Measurements from ENCODE around the gene ARHGEF19. TPM values are rescaled to one million over a fixed set of nuclear protein-coding genes. Genes with fewer than 3 reads are reported as not detected.
"Not testable (repeated sequence)": the region's sequence is repeated elsewhere in the genome, so short reads cannot be mapped to it uniquely, and the experiment has no call there.

Gene ARHGEF19
- total RNA-seq, 4 donors from 2014 or later, result 11.9 to 32.3 (median 17.5) TPM

- peak overlapping the region in 2 of 3 donors; percentile 38 to 83 for H3K27ac ChIP-seq
- no peaks in the 10 kb centered on the region for H3K27me3 ChIP-seq
- intact Hi-C loops (cut with DNase I), result loop anchor here (10.0 kb wide), 1 partner anchor 107 kb away; the partner anchor contains the start of gene FBXO42
- WGBS, 2 donors, result 82 to 90% methylated on average over 2 of the region's 2 CpGs
- peaks cover 32 to 45% of the 10 kb centered on the region in 2 donors for H3K4me1 ChIP-seq
- no peaks in the 10 kb centered on the region for H3K9me3 ChIP-seq
- no peak overlapping the region for H3K4me3 ChIP-seq (replicated peaks in 1 of 3)
- DNase-seq, result no peak
- peaks cover 15 to 22% of the 10 kb centered on the region in 2 donors for H3K36me3 ChIP-seq
- TF ChIP-seq CTCF (IDR thresholded peaks at IDR 0.05) (no peak), POLR2A (IDR thresholded peaks at IDR 0.05) (no peak)
These were observed 35.0 kb upstream of the ARHGEF19 start for GRCh38 chr1:16247441-16247840.

GRCh38 chr1:16246961-16247360 is 34.5 kb upstream of the ARHGEF19 start:
- TF ChIP-seq POLR2A (IDR thresholded peaks at IDR 0.05) (no peak), CTCF (IDR thresholded peaks at IDR 0.05) (no peak)
- Histone ChIP-seq H3K4me3 (replicated peaks in 1 of 3) (no peak overlapping the region), H3K9me3 (no peaks in the 10 kb centered on the region), H3K27me3 (no peaks in the 10 kb centered on the region), H3K27ac (peak overlapping the region in 2 of 3 donors; percentile 38 to 83), H3K36me3 (peaks cover 15 to 20% of the 10 kb centered on the region in 2 donors), H3K4me1 (peaks cover 32 to 45% of the 10 kb centered on the region in 2 donors)
- DNase-seq, result no peak
- 82 to 86% methylated on average over 5 of the region's 5 CpGs for WGBS, 2 donors
- intact Hi-C loops (cut with DNase I), result loop anchor here (10.0 kb wide), 1 partner anchor 108 kb away; the partner anchor contains the start of gene FBXO42

- H3K4me3 ChIP-seq (replicated peaks in 1 of 3); H3K27ac ChIP-seq; H3K9me3 ChIP-seq; H3K27me3 ChIP-seq; DNase-seq: not testable (repeated sequence)
- H3K36me3 ChIP-seq, result peaks cover 9 to 12% of the 10 kb centered on the region in 2 donors
- H3K4me1 ChIP-seq, result peaks cover 32 to 45% of the 10 kb centered on the region in 2 donors
- 94 to 100% methylated on average over 1 of the region's 1 CpG for WGBS, 2 donors
- intact Hi-C loops (cut with DNase I), result loop anchor here (10.0 kb wide), 1 partner anchor 109 kb away; the partner anchor contains the start of gene FBXO42
These were observed 33.8 kb upstream of the ARHGEF19 start for GRCh38 chr1:16246239-16246638.

GRCh38 chr1:16245476-16246196 is 33.2 kb upstream of the ARHGEF19 start:
- H3K4me1 ChIP-seq, result peaks cover 28 to 40% of the 10 kb centered on the region in 2 donors
- H3K9me3 ChIP-seq, result no peaks in the 10 kb centered on the region
- H3K27ac ChIP-seq, result no peak overlapping the region
- intact Hi-C loops (cut with DNase I), result loop anchor here (10.0 kb wide), 1 partner anchor 109 kb away; the partner anchor contains the start of gene FBXO42
- TF ChIP-seq CTCF (IDR thresholded peaks at IDR 0.05) (no peak), POLR2A (IDR thresholded peaks at IDR 0.05) (no peak)
- no peak for DNase-seq
- WGBS, 2 donors, result 86 to 93% methylated on average over 9 of the region's 9 CpGs
- H3K27me3 ChIP-seq, result no peaks in the 10 kb centered on the region
- H3K36me3 ChIP-seq, result peaks cover 3 to 6% of the 10 kb centered on the region in 2 donors
- H3K4me3 ChIP-seq (replicated peaks in 1 of 3), result no peak overlapping the region

GRCh38 chr1:16244650-16245285 is 32.3 kb upstream of the ARHGEF19 start:
- TF ChIP-seq CTCF (IDR thresholded peaks at IDR 0.05) (peak in 1 of 6 experiments; percentile 8), POLR2A (IDR thresholded peaks at IDR 0.05) (no peak)
- H3K4me1 ChIP-seq, result peaks cover 22 to 33% of the 10 kb centered on the region in 2 donors
- peak overlapping the region in 1 of 3 donors; percentile 45 for H3K27ac ChIP-seq
- no peaks in the 10 kb centered on the region for H3K9me3 ChIP-seq
- intact Hi-C loops (cut with DNase I), result loop anchor here (5.0 to 10.0 kb wide), 2 partner anchors 110 to 162 kb away; partner anchors contain the start of gene FBXO42
- no peak overlapping the region for H3K4me3 ChIP-seq (replicated peaks in 1 of 3)
- H3K27me3 ChIP-seq, result no peaks in the 10 kb centered on the region
- no peak for DNase-seq
- 76 to 80% methylated on average over 5 to 8 of the region's 8 CpGs for WGBS, 2 donors
- peaks cover 3 to 4% of the 10 kb centered on the region in 2 donors for H3K36me3 ChIP-seq

All from thyroid gland (tissue), 4 donors.